ENCODE data around the gene SRY. TPM values are rescaled to one million over a fixed set of nuclear protein-coding genes. Genes with fewer than 3 reads are reported as not detected.

SRY gene
- total and polyA plus RNA-seq, 2 of the 4 experiments (the other 2 are of a cell fraction) = not detected

- BruUV-seq (replicated peaks) = no TSS peak
- Histone ChIP-seq H4K20me1 (ENCODE audit: insufficient read depth, low read length) (no peaks in the 10 kb centered on the region), H2BK5ac (ENCODE audit: low read depth, low read length, poor library complexity, severe bottlenecking) (no peak overlapping the region), H4K91ac (ENCODE audit: insufficient read depth, low read depth, low read length) (no peak overlapping the region), H4K8ac (ENCODE audit: low read depth in 2 of 2, low read length in 2 of 2) (no peak overlapping the region), H3K23ac (ENCODE audit: low read depth, low read length) (no peak overlapping the region), H3K4me3 (ENCODE audit: insufficient read depth, low read depth, low read length) (no peak overlapping the region), H2AK5ac (ENCODE audit: low read depth, low read length) (no peak overlapping the region), H4K5ac (ENCODE audit: low read depth, low read length) (no peak overlapping the region), H3K14ac (replicated peaks; ENCODE audit: low read depth, low read length) (no peak overlapping the region), H3K9ac (ENCODE audit: low read depth, low read length) (no peak overlapping the region), H2AFZ (replicated peaks; ENCODE audit: low read length, poor library complexity) (no peak overlapping the region), H2BK20ac (ENCODE audit: low read depth, low read length) (no peak overlapping the region), H3K4ac (ENCODE audit: low read depth, low read length) (no peak overlapping the region), H3K56ac (ENCODE audit: extremely low read depth, insufficient read depth, low read length) (no peak overlapping the region), H3K79me1 (ENCODE audit: low read depth in 1 of 2, low read length in 2 of 2) (no peaks in the 10 kb centered on the region), H3K18ac (ENCODE audit: low read depth, low read length) (no peak overlapping the region), H3K4me1 (ENCODE audit: control insufficient read depth, insufficient read depth, low read length) (no peaks in the 10 kb centered on the region), H3K9me1 (ENCODE audit: insufficient read depth, low read length) (no peaks in the 10 kb centered on the region), H3K4me2 (ENCODE audit: low read depth, low read length) (no peak overlapping the region), H2AK9ac (replicated peaks; ENCODE audit: low read depth, low read length, poor library complexity) (no peak overlapping the region), H3K36me3 (ENCODE audit: control insufficient read depth, insufficient read depth, low read length) (no peaks in the 10 kb centered on the region), H3K27ac (ENCODE audit: insufficient read depth, low read length) (no peak overlapping the region), H3K27me3 (ENCODE audit: control insufficient read depth, insufficient read depth, low read length) (no peaks in the 10 kb centered on the region), H2BK15ac (ENCODE audit: low read depth, low read length) (no peak overlapping the region), H2BK120ac (ENCODE audit: low read depth, low read length) (no peak overlapping the region), H3K9me3 (ENCODE audit: control insufficient read depth, insufficient read depth, low read length) (no peaks in the 10 kb centered on the region)
- TF ChIP-seq SMC3 (IDR thresholded peaks at IDR 0.05; ENCODE audit: low read depth, low read length) = no peak
- no peak for TF ChIP-seq ELK1 (IDR thresholded peaks at IDR 0.05; ENCODE audit: borderline replicate concordance, low read depth, low read length)
- no peak for TF ChIP-seq CHD1 (IDR thresholded peaks at IDR 0.05; ENCODE audit: low read depth, low read length)
- TF ChIP-seq MXI1 (IDR thresholded peaks at IDR 0.05; ENCODE audit: borderline replicate concordance, low read depth, low read length) = no peak
- TF ChIP-seq BHLHE40 (IDR thresholded peaks at IDR 0.05; ENCODE audit: low read depth, low read length) = no peak
- TF ChIP-seq, protein P1, sequence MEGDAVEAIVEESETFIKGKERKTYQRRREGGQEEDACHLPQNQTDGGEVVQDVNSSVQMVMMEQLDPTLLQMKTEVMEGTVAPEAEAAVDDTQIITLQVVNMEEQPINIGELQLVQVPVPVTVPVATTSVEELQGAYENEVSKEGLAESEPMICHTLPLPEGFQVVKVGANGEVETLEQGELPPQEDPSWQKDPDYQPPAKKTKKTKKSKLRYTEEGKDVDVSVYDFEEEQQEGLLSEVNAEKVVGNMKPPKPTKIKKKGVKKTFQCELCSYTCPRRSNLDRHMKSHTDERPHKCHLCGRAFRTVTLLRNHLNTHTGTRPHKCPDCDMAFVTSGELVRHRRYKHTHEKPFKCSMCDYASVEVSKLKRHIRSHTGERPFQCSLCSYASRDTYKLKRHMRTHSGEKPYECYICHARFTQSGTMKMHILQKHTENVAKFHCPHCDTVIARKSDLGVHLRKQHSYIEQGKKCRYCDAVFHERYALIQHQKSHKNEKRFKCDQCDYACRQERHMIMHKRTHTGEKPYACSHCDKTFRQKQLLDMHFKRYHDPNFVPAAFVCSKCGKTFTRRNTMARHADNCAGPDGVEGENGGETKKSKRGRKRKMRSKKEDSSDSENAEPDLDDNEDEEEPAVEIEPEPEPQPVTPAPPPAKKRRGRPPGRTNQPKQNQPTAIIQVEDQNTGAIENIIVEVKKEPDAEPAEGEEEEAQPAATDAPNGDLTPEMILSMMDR (conservative IDR thresholded peaks at IDR 0.05; ENCODE audit: low read depth, low read length) = no peak
- TF ChIP-seq MAFK (IDR thresholded peaks at IDR 0.05; ENCODE audit: low read depth, low read length) = no peak
- TF ChIP-seq FOS (IDR thresholded peaks at IDR 0.05; ENCODE audit: low read depth, low read length) = no peak
- TF ChIP-seq RFX5 (IDR thresholded peaks at IDR 0.05; ENCODE audit: low read depth, low read length) = no peak
- no peak for TF ChIP-seq NFE2L2 (IDR thresholded peaks at IDR 0.05; ENCODE audit: low read depth, low read length)
- TF ChIP-seq RAD21 (IDR thresholded peaks at IDR 0.05; ENCODE audit: low read length) = no peak
- TF ChIP-seq, protein P2, sequence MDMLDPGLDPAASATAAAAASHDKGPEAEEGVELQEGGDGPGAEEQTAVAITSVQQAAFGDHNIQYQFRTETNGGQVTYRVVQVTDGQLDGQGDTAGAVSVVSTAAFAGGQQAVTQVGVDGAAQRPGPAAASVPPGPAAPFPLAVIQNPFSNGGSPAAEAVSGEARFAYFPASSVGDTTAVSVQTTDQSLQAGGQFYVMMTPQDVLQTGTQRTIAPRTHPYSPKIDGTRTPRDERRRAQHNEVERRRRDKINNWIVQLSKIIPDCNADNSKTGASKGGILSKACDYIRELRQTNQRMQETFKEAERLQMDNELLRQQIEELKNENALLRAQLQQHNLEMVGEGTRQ (IDR thresholded peaks at IDR 0.05; ENCODE audit: low read depth, low read length) = no peak
- TF ChIP-seq RCOR1 (IDR thresholded peaks at IDR 0.05; ENCODE audit: insufficient replicate concordance, low read length) = no peak
- no peak for TF ChIP-seq MAZ (IDR thresholded peaks at IDR 0.05; ENCODE audit: borderline replicate concordance, low read depth, low read length)
- no peak for TF ChIP-seq CEBPB (IDR thresholded peaks at IDR 0.05; ENCODE audit: low read depth, low read length)
- no peak for TF ChIP-seq POLR2A (IDR thresholded peaks at IDR 0.05; ENCODE audit: low read depth, low read length)
- ATAC-seq (ENCODE audit: low read depth) (no peak), DNase-seq (no peak)
- in situ Hi-C loops (cut with MboI; ENCODE audit: low sequenced_read_pairs) = no loop called here
- CTCF ChIA-PET = no interaction called here
- intact Hi-C loops (cut with micrococcal nuclease) = no loop called here
- POLR2A ChIA-PET (ENCODE audit: unreplicated experiment) = no interaction called here
- dilution Hi-C loops (cut with HindIII; ENCODE audit: low sequenced_read_pairs, unreplicated experiment) = no loop called here
These were observed 10.5 kb upstream of the SRY start for GRCh38 chrY:2797991-2798390.
